ENCODE results near the gene GRM7. TPM values are rescaled to one million over a fixed set of nuclear protein-coding genes. Genes with fewer than 3 reads are reported as not detected.

The GRM7 gene
- total RNA-seq, 1 experiment from 2014 or later, result not detected

- Histone ChIP-seq H3K4me1 (replicated peaks) (no peaks in the 10 kb centered on the region), H3K27me3 (replicated peaks) (no peaks in the 10 kb centered on the region), H3K27ac (no peak overlapping the region), H3K9me3 (replicated peaks) (no peaks in the 10 kb centered on the region; the same call in 1 of the 2 replicates), H3K4me3 (no peak overlapping the region), H3K36me3 (no peaks in the 10 kb centered on the region)
- DNase-seq (ENCODE audit: low read depth in 1 of 2, low spot score in 2 of 2), result no peak
Observed at GRCh38 chr3:7001370-7001769, 140.5 kb downstream of the GRM7 start.

- DNase-seq (ENCODE audit: low read depth in 1 of 2, low spot score in 2 of 2), result no peak
- Histone ChIP-seq H3K36me3 (no peaks in the 10 kb centered on the region), H3K27ac (no peak overlapping the region), H3K4me1 (replicated peaks) (no peaks in the 10 kb centered on the region), H3K27me3 (replicated peaks) (no peaks in the 10 kb centered on the region), H3K4me3 (no peak overlapping the region), H3K9me3 (replicated peaks) (no peaks in the 10 kb centered on the region)
Observed at GRCh38 chr3:7015683-7016440, 154.9 kb downstream of the GRM7 start.

DNA sequence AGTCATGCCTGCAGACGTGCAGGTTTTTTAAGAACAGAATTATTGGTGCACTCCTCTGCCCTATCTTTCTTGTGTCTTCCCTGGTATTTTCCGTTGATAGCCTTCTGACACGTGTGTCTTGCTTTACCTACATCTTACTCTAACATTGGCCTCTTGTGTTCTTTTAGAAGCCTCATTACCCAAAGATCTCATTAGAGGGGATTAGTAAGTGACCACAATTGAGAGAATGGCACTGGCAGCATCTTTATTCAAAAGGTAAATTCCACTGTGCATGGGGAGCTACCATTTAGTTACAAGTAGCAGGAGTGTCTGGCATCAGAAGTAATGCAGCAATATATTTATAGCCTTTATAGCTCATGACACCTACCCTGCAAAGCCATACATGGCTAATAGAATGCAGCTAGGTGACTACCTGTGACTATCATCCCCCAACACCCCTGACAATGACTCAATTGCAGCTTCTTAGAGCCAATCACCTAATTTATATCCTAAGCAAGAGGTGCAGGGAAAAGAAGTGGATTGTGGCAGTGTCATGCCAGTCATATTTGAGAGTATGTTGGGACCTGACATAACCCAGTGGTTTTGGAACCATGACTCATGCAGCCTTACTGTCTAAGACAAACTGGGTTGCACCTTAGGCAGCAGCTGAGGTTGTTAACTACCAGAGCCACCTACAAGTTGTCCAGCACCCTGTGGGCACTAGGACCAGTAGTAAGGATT lies 164.8 kb downstream of the GRM7 start:
- Histone ChIP-seq H3K27ac (no peak overlapping the region), H3K36me3 (no peaks in the 10 kb centered on the region), H3K9me3 (replicated peaks) (0 out of 2 replicates have a peak, but pooled peaks cover 3% of the 10 kb centered on the region), H3K4me3 (no peak overlapping the region), H3K4me1 (replicated peaks) (no peaks in the 10 kb centered on the region), H3K27me3 (replicated peaks) (no peaks in the 10 kb centered on the region)
- DNase-seq (ENCODE audit: low read depth in 1 of 2, low spot score in 2 of 2), result no peak

DNA sequence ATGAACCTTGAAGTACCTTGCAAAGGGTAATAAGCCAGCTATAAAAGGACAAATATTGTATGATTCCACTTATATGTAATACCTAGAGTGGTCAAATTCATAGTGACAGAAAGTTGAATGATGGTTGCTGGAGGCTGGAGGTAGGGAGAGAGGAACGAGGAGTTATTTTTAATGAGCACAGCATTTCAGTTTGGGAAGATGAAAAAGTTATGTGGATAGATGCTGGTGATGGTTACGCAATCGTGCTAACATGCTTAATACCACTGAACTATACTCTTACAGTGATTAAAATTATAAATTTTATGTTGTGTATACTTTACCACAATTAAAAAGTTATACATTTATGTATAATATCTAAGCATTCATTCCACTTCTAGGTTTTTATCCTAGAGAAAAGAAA lies 168.6 kb downstream of the GRM7 start:
- no peaks in the 10 kb centered on the region for H3K27me3 ChIP-seq (replicated peaks)
- H3K4me1 ChIP-seq (replicated peaks), result no peaks in the 10 kb centered on the region
- H3K27ac ChIP-seq, result no peak overlapping the region
- no peak for DNase-seq (ENCODE audit: low read depth in 1 of 2, low spot score in 2 of 2)
- no peak overlapping the region for H3K4me3 ChIP-seq
- 0 out of 2 replicates have a peak, but pooled peaks cover 3% of the 10 kb centered on the region for H3K9me3 ChIP-seq (replicated peaks)
- no peaks in the 10 kb centered on the region for H3K36me3 ChIP-seq

- Histone ChIP-seq H3K36me3 (no peaks in the 10 kb centered on the region), H3K27me3 (replicated peaks) (no peaks in the 10 kb centered on the region), H3K4me3 (no peak overlapping the region), H3K4me1 (replicated peaks) (no peaks in the 10 kb centered on the region), H3K9me3 (replicated peaks) (no peaks in the 10 kb centered on the region), H3K27ac (no peak overlapping the region)
- no peak for DNase-seq (ENCODE audit: low read depth in 1 of 2, low spot score in 2 of 2)
Observed at GRCh38 chr3:7038394-7038793, 177.5 kb downstream of the GRM7 start.

GRCh38 chr3:7062714-7063113 lies 201.8 kb downstream of the GRM7 start:
- no peak overlapping the region for H3K4me3 ChIP-seq
- H3K9me3 ChIP-seq (replicated peaks), result no peaks in the 10 kb centered on the region
- no peaks in the 10 kb centered on the region for H3K27me3 ChIP-seq (replicated peaks)
- H3K36me3 ChIP-seq, result no peaks in the 10 kb centered on the region
- H3K4me1 ChIP-seq (replicated peaks), result no peaks in the 10 kb centered on the region
- DNase-seq (ENCODE audit: low read depth in 1 of 2, low spot score in 2 of 2), result no peak
- H3K27ac ChIP-seq, result no peak overlapping the region

GRCh38 chr3:7070461-7070860 lies 209.5 kb downstream of the GRM7 start:
- DNase-seq (ENCODE audit: low read depth in 1 of 2, low spot score in 2 of 2), result no peak
- Histone ChIP-seq H3K4me1 (replicated peaks) (no peaks in the 10 kb centered on the region), H3K36me3 (no peaks in the 10 kb centered on the region), H3K9me3 (replicated peaks) (no peaks in the 10 kb centered on the region; the same call in 1 of the 2 replicates), H3K27ac (no peak overlapping the region), H3K27me3 (replicated peaks) (no peaks in the 10 kb centered on the region), H3K4me3 (no peak overlapping the region)

DNA sequence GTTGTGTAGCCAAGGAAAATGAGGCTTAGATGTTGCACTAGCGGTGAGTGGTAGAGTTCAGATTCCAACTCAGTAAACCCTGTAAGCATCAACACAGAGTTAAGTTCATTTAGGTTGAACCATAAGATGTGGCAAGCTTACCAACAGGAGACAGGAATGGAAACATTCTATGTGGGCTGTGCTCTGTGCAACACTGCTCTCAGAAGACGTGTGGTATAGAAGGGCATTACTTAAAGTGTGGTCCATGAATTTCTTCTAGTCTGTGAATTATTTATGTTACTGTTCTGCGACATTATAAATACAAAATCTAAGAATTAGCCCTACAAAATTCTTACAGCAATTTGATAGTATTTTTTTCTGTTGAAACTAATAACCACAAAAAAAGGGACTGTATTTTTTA lies 213.3 kb downstream of the GRM7 start:
- Histone ChIP-seq H3K4me1 (replicated peaks) (no peaks in the 10 kb centered on the region), H3K9me3 (replicated peaks) (no peaks in the 10 kb centered on the region; the same call in 1 of the 2 replicates), H3K4me3 (no peak overlapping the region), H3K27ac (no peak overlapping the region), H3K36me3 (no peaks in the 10 kb centered on the region), H3K27me3 (replicated peaks) (no peaks in the 10 kb centered on the region)
- no peak for DNase-seq (ENCODE audit: low read depth in 1 of 2, low spot score in 2 of 2)

GRCh38 chr3:7075117-7075516 lies 214.2 kb downstream of the GRM7 start:
- Histone ChIP-seq H3K36me3 (no peaks in the 10 kb centered on the region), H3K9me3 (replicated peaks) (no peaks in the 10 kb centered on the region), H3K4me3 (no peak overlapping the region), H3K27ac (no peak overlapping the region), H3K4me1 (replicated peaks) (no peaks in the 10 kb centered on the region), H3K27me3 (replicated peaks) (no peaks in the 10 kb centered on the region)
- DNase-seq (ENCODE audit: low read depth in 1 of 2, low spot score in 2 of 2), result no peak

DNA sequence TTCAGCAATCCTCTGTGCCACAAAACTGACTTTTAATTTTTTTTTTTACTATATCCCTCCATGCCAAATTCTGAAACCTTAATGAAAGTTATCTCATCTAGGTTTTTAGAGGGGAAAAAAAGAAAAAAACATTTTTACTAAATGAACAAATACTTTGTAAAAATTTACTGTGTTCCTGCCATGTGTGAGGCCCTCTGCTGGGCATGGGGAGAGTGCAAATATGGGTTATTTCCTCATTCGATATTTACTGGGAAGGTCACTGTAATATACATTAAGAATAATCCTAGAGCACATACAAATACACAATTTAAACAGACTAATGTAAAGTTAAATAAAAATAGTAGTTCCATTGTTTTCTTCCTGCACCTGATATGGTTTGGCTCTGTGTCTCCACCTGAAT lies 215.0 kb downstream of the GRM7 start:
- no peak overlapping the region for H3K27ac ChIP-seq
- no peaks in the 10 kb centered on the region for H3K36me3 ChIP-seq
- H3K9me3 ChIP-seq (replicated peaks), result no peaks in the 10 kb centered on the region
- no peak overlapping the region for H3K4me3 ChIP-seq
- no peaks in the 10 kb centered on the region for H3K27me3 ChIP-seq (replicated peaks)
- H3K4me1 ChIP-seq (replicated peaks), result no peaks in the 10 kb centered on the region
- DNase-seq (ENCODE audit: low read depth in 1 of 2, low spot score in 2 of 2), result no peak

DNA sequence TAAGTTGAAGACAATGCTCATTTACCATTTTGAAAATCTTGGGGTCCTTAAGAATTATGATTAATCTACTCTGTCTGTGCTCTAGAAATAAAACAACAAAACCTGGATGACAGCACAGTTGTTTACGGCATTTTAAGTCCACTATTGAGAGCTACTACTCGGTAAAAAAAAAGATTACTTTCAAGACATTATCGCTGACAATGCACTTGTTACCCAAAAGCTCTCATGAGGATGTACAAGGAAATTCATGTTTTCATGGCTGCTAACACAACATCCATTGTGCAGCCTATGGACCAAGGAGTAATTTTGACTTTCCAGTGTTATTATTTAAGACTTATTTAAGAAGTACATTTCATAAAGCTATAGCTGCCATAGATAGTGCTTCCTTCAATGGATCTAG lies 221.3 kb downstream of the GRM7 start:
- no peak overlapping the region for H3K4me3 ChIP-seq
- no peaks in the 10 kb centered on the region for H3K27me3 ChIP-seq (replicated peaks)
- no peaks in the 10 kb centered on the region for H3K4me1 ChIP-seq (replicated peaks)
- no peak for DNase-seq (ENCODE audit: low read depth in 1 of 2, low spot score in 2 of 2)
- no peak overlapping the region for H3K27ac ChIP-seq
- H3K36me3 ChIP-seq, result no peaks in the 10 kb centered on the region
- H3K9me3 ChIP-seq (replicated peaks), result no peaks in the 10 kb centered on the region

DNA sequence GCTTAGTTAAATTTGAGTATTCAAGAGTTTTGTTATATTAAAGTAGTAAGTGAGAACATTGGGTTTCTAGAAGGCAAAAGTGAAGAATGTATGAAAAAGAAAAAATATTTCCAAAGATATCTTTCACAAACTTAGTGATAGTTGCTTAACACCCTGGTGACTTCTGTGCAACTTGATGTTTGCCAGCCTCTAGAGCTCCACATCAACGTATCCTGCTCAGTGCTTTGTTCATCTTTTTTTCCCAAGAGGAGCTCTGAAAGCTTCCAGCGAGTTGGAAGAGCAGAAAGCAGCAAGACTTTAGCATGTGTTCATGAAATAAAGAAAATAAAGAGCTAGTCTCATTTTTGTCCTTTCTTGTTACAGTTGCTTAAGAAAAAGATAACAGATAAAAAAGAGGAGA lies 225.5 kb downstream of the GRM7 start:
- Histone ChIP-seq H3K4me3 (no peak overlapping the region), H3K36me3 (no peaks in the 10 kb centered on the region), H3K4me1 (replicated peaks) (no peaks in the 10 kb centered on the region), H3K27me3 (replicated peaks) (no peaks in the 10 kb centered on the region), H3K27ac (no peak overlapping the region), H3K9me3 (replicated peaks) (no peaks in the 10 kb centered on the region)
- no peak for DNase-seq (ENCODE audit: low read depth in 1 of 2, low spot score in 2 of 2)

DNA sequence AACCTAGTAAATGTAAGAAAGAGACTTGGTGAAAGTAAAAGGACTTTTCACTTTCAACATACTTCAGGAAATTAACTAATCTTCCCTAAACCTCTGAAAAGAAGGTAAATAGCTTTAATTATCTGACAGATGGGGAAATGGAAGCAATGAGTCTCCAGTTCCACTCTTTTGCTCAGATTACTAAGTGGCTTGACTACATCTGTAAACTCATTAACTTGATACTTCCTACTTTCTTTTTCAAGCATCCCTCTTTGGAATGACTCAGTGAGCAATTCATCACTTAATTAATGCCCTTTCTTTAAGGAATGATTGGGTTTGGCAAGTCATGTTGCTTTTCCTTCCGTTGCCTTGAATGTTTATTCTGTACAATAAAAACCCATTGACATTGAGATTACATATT lies 234.2 kb downstream of the GRM7 start:
- no peaks in the 10 kb centered on the region for H3K9me3 ChIP-seq (replicated peaks)
- H3K36me3 ChIP-seq, result no peaks in the 10 kb centered on the region
- H3K27me3 ChIP-seq (replicated peaks), result no peaks in the 10 kb centered on the region
- no peak overlapping the region for H3K27ac ChIP-seq
- no peaks in the 10 kb centered on the region for H3K4me1 ChIP-seq (replicated peaks)
- no peak for DNase-seq (ENCODE audit: low read depth in 1 of 2, low spot score in 2 of 2)
- no peak overlapping the region for H3K4me3 ChIP-seq

GRCh38 chr3:7100136-7100535 lies 239.2 kb downstream of the GRM7 start:
- no peaks in the 10 kb centered on the region for H3K36me3 ChIP-seq
- no peaks in the 10 kb centered on the region for H3K27me3 ChIP-seq (replicated peaks)
- DNase-seq (ENCODE audit: low read depth in 1 of 2, low spot score in 2 of 2), result no peak
- H3K27ac ChIP-seq, result no peak overlapping the region
- no peaks in the 10 kb centered on the region for H3K9me3 ChIP-seq (replicated peaks)
- H3K4me3 ChIP-seq, result no peak overlapping the region
- no peaks in the 10 kb centered on the region for H3K4me1 ChIP-seq (replicated peaks)

Measured in SJSA1 (cell line).